HepG2 (cell line): Measurements from ENCODE around the gene FAM174C. TPM values are rescaled to one million over a fixed set of nuclear protein-coding genes. Genes with fewer than 3 reads are reported as not detected.

Experiments
- ARID4A ChIP-seq: sonication (generic); formaldehyde crosslinking; IDR thresholded peaks from 2 replicates; pipeline ENCODE4 v1.5.0; 2020; ENCODE audit warnings: mild to moderate bottlenecking, missing genetic modification reagents, borderline replicate concordance
- GABPB1 ChIP-seq: IDR thresholded peaks from 2 replicates; pipeline ENCODE4 v1.6.1; 2016; ENCODE audit warnings: mild to moderate bottlenecking, missing genetic modification reagents, moderate library complexity, missing compliant biosample characterization
- GTF2F1 ChIP-seq: fragments of 150-350 bp; IDR thresholded peaks from 2 replicates; pipeline ENCODE4 v1.6.1; 2014; ENCODE audit warnings: low read length
- HMGXB4 ChIP-seq, 2 experiments: sonication (generic) in 1 of 2; formaldehyde crosslinking in 1 of 2; IDR thresholded peaks; 2 replicates each; pipeline versions ENCODE4 v1.4.0 to v1.6.1; 2018 to 2020; ENCODE audit warnings: missing genetic modification reagents in 2 of 2, borderline replicate concordance in 1 of 2, low read depth in 1 of 2, mild to moderate bottlenecking in 1 of 2, missing biosample characterization in 1 of 2
- HNF4G ChIP-seq, 2 experiments: sonication (generic) in 1 of 2; formaldehyde crosslinking in 1 of 2; IDR thresholded peaks; 2 replicates each; pipeline versions ENCODE4 v1.4.0 to v1.6.1; 2011 to 2020; ENCODE audit warnings: borderline replicate concordance in 2 of 2, low read depth in 2 of 2, mild to moderate bottlenecking in 2 of 2, low read length in 1 of 2, missing genetic modification reagents in 1 of 2, moderate library complexity in 1 of 2
- HNRNPLL ChIP-seq: fragments of 200-400 bp; formaldehyde crosslinking; IDR thresholded peaks from 2 replicates; pipeline ENCODE4 v1.6.1; 2017; ENCODE audit warnings: mild to moderate bottlenecking, low read depth, low read length; ENCODE audit not compliant: poor library complexity, severe bottlenecking
- KDM2A ChIP-seq: sonication (generic); formaldehyde crosslinking; IDR thresholded peaks from 2 replicates; pipeline ENCODE4 v1.4.0; 2020; ENCODE audit warnings: low read depth, missing genetic modification reagents, borderline replicate concordance
- RBFOX2 ChIP-seq: fragments of 200-400 bp; formaldehyde crosslinking; IDR thresholded peaks from 2 replicates; pipeline ENCODE4 v1.6.1; 2017; ENCODE audit warnings: low read depth, mild to moderate bottlenecking, low read length
- SAP130 ChIP-seq: IDR thresholded peaks from 2 replicates; pipeline ENCODE4 v1.6.1; 2016; ENCODE audit warnings: low read depth
- SMAD1 ChIP-seq: sonication (generic); formaldehyde crosslinking; IDR thresholded peaks from 2 replicates; pipeline ENCODE4 v1.4.0; 2020; ENCODE audit warnings: missing genetic modification reagents, low read depth, mild to moderate bottlenecking, borderline replicate concordance
- STAG1 ChIP-seq: sonication (generic); formaldehyde crosslinking; IDR thresholded peaks from 2 replicates; pipeline ENCODE4 v1.4.0; 2020; ENCODE audit warnings: missing genetic modification reagents
- ZBTB20 ChIP-seq: sonication (generic); formaldehyde crosslinking; IDR thresholded peaks from 2 replicates; pipeline ENCODE4 v1.8.1; 2023; ENCODE audit warnings: missing genetic modification reagents, low read depth, mild to moderate bottlenecking, borderline replicate concordance
- ZBTB21 ChIP-seq: sonication (generic); formaldehyde crosslinking; IDR thresholded peaks from 2 replicates; pipeline ENCODE4 v1.4.0; 2020; ENCODE audit warnings: missing genetic modification reagents
- ZNF121 ChIP-seq: sonication (generic); formaldehyde crosslinking; IDR thresholded peaks from 2 replicates; pipeline ENCODE4 v1.5.0; 2020; ENCODE audit warnings: mild to moderate bottlenecking, missing genetic modification reagents
- ZNF430 ChIP-seq: sonication (generic); formaldehyde crosslinking; IDR thresholded peaks from 2 replicates; pipeline ENCODE4 v1.9.0; 2021; ENCODE audit warnings: mild to moderate bottlenecking, missing genetic modification reagents
- ZNF432 ChIP-seq: sonication (generic); formaldehyde crosslinking; IDR thresholded peaks from 2 replicates; pipeline ENCODE4 v1.5.0; 2020; ENCODE audit warnings: missing genetic modification reagents, mild to moderate bottlenecking, borderline replicate concordance
- ZNF563 ChIP-seq: sonication (generic); formaldehyde crosslinking; IDR thresholded peaks from 2 replicates; pipeline ENCODE4 v1.8.0; 2022; ENCODE audit warnings: mild to moderate bottlenecking, moderate library complexity, missing genetic modification reagents
- ZNF605 ChIP-seq: sonication (generic); formaldehyde crosslinking; IDR thresholded peaks from 2 replicates; pipeline ENCODE4 v1.8.0; 2022; ENCODE audit warnings: mild to moderate bottlenecking, missing genetic modification reagents
- ZNF616 ChIP-seq: sonication (generic); formaldehyde crosslinking; IDR thresholded peaks from 2 replicates; pipeline ENCODE4 v1.5.0; 2020; ENCODE audit warnings: low read depth, mild to moderate bottlenecking, missing genetic modification reagents
- ZNF788 ChIP-seq: sonication (generic); formaldehyde crosslinking; IDR thresholded peaks from 2 replicates; pipeline ENCODE4 v1.5.0; 2020; ENCODE audit warnings: mild to moderate bottlenecking, missing genetic modification reagents, borderline replicate concordance
- ZSCAN25 ChIP-seq: sonication (generic); formaldehyde crosslinking; IDR thresholded peaks from 2 replicates; pipeline ENCODE4 v1.8.0; 2022; ENCODE audit warnings: mild to moderate bottlenecking, missing genetic modification reagents
- polyA plus RNA-seq, 8 experiments: library from polyadenylated mRNA; depleted of rRNA in 3 of 8; stranded (reverse) in 7 of 8; unstranded in 1 of 8; fragments of >200 nt; fragmentation: Illumina TruSeq in 4 of 8; extraction: Trizol in 4 of 8; gene quantifications; 2 replicates each; pipeline versions ENCODE4 v1.2.1 to v1.2.3, GENCODE V29; 2011 to 2016; ENCODE audit warnings: low read depth in 4 of 8, missing spikeins in 1 of 8, mixed read lengths in 1 of 8; ENCODE audit not compliant: insufficient read depth in 1 of 8
- total RNA-seq, 5 experiments: library from RNA; depleted of rRNA; stranded (reverse); fragments of >200 nt; fragmentation: Illumina TruSeq; extraction: Trizol; gene quantifications; 2 replicates each; pipeline ENCODE4 v1.2.3, GENCODE V29; 2016; ENCODE audit warnings: low read depth in 1 of 5

FAM174C gene
- total and polyA plus RNA-seq, 2 of the 13 experiments (the other 11 are each of a cell fraction or from before 2014, with no cell fraction given), result 19.5 to 31.3 TPM

GRCh38 chr19:1239796-1240737, 35.3 kb upstream of the FAM174C start (continued):
- TF ChIP-seq ARID4A (CRISPR knock-in tag) (peak; percentile 48; the same call in 1 of the 2 replicates), SAP130 (peak; percentile 51), ZNF432 (CRISPR knock-in tag) (no peak), ZNF788 (0 out of 2 replicates have a peak, but pooled peaks have one; percentile 22), GTF2F1 (no peak), ZNF430 (CRISPR knock-in tag) (0 out of 2 replicates have a peak, but pooled peaks have one; percentile 44), ZNF605 (peak; percentile 55; the same call in 1 of the 2 replicates), HMGXB4 (CRISPR knock-in tag; IDR thresholded peaks at IDR 0.05; ENCODE audit: borderline replicate concordance in 1 of 2, low read depth in 1 of 2) (peak in 1 of 2 experiments; percentile 75; a peak in 2 of 4 replicates), RBFOX2 (peak; percentile 67), KDM2A (CRISPR knock-in tag) (peak; percentile 11; the same call in 1 of the 2 replicates), HNF4G (IDR thresholded peaks at IDR 0.05; ENCODE audit: borderline replicate concordance, low read depth, low read length) (no peak; the same call in 1 of the 2 replicates), HNF4G (CRISPR knock-in tag; IDR thresholded peaks at IDR 0.05; ENCODE audit: borderline replicate concordance, low read depth) (0 out of 2 replicates have a peak, but pooled peaks have one; percentile 18), ZBTB20 (CRISPR knock-in tag) (0 out of 2 replicates have a peak, but pooled peaks have one; percentile 13), ZBTB21 (CRISPR knock-in tag) (peak; percentile 90), ZNF121 (CRISPR knock-in tag) (0 out of 2 replicates have a peak, but pooled peaks have one; percentile 10), HNRNPLL (peak; percentile 94), ZNF616 (0 out of 2 replicates have a peak, but pooled peaks have one; percentile 28), SMAD1 (CRISPR knock-in tag) (0 out of 2 replicates have a peak, but pooled peaks have one; percentile 38), GABPB1 (CRISPR knock-in tag) (peak; percentile 41; the same call in 1 of the 2 replicates), ZNF563 (CRISPR knock-in tag) (no peak), STAG1 (CRISPR knock-in tag) (peak; percentile 70), ZSCAN25 (CRISPR knock-in tag) (peak; percentile 61; the same call in 1 of the 2 replicates)
